Thyroid gland (tissue), 4 donors: ENCODE measurements around the gene SHISA9.

Experiments used
- CTCF ChIP-seq, 6 experiments: fragments of 200-600 bp in 3 of 6; fragments of 450-650 bp in 3 of 6; sonication (generic) in 3 of 6; IDR thresholded peaks; one replicate each; pipeline ENCODE4 v1.5.1; 2016 to 2019; ENCODE audit warnings: antibody characterized with exemption in 6 of 6, mild to moderate bottlenecking in 2 of 6, inconsistent platforms in 1 of 6, moderate library complexity in 1 of 6
- POLR2A ChIP-seq, 2 donors: fragments of 450-650 bp; IDR thresholded peaks; one replicate each; pipeline ENCODE4 v1.6.1; 2017; ENCODE audit warnings: antibody characterized with exemption in 2 of 2, mild to moderate bottlenecking in 2 of 2, moderate library complexity in 1 of 2

DNA sequence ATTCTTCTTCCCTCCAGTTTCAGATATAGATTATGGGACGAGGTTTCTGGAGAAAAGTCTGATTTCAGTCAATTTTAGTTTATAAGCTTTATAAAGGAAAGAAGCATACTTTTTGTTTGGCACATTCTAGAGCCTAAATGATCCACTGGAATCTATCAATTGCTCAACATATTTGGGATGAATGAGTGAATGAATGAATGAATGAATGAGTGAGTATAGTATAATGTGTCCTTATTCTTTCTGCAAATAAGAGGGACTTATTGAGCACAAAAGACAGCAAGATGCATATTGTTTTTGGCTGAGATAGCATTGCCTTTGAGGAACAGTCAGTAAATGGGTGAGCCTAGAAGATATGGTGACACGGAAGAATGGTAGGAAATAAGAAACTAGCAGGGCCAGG, 245.4 kb downstream of the SHISA9 start:
- TF ChIP-seq CTCF (IDR thresholded peaks at IDR 0.05) (no peak), POLR2A (IDR thresholded peaks at IDR 0.05) (no peak)
